ENCODE measurements around the gene NHERF1. TPM values are rescaled to one million over a fixed set of nuclear protein-coding genes. Genes with fewer than 3 reads are reported as not detected.
A peak's percentile ranks its signal among the peaks of the same experiment; 100 is the strongest.

NHERF1 gene
- total RNA-seq, 1 donor from 2014 or later = 108 TPM

- peaks cover 42% of the 10 kb centered on the region for H3K36me3 Mint-ChIP-seq (ENCODE audit: low read depth)
- TF ChIP-seq CTCF (IDR thresholded peaks at IDR 0.05) = no peak
- no peak overlapping the region for H3K4me3 Mint-ChIP-seq (ENCODE audit: unreplicated experiment)
- H3K27me3 Mint-ChIP-seq (ENCODE audit: low read depth) = no peaks in the 10 kb centered on the region
- no peak for DNase-seq (ENCODE audit: low spot score)
- no peaks in the 10 kb centered on the region for H3K4me1 Mint-ChIP-seq (ENCODE audit: low read depth)
- no peak overlapping the region for H3K27ac Mint-ChIP-seq (ENCODE audit: unreplicated experiment)
- no peaks in the 10 kb centered on the region for H3K9me3 Mint-ChIP-seq (ENCODE audit: low read depth)
Observed at GRCh38 chr17:74796211-74796610, 47.8 kb downstream of the NHERF1 start.

GRCh38 chr17:74796866-74797265 is 48.4 kb downstream of the NHERF1 start:
- no peaks in the 10 kb centered on the region for H3K27me3 Mint-ChIP-seq (ENCODE audit: low read depth)
- no peaks in the 10 kb centered on the region for H3K9me3 Mint-ChIP-seq (ENCODE audit: low read depth)
- no peak overlapping the region for H3K27ac Mint-ChIP-seq (ENCODE audit: unreplicated experiment)
- DNase-seq (ENCODE audit: low spot score) = no peak
- no peak overlapping the region for H3K4me3 Mint-ChIP-seq (ENCODE audit: unreplicated experiment)
- H3K4me1 Mint-ChIP-seq (ENCODE audit: low read depth) = no peaks in the 10 kb centered on the region
- H3K36me3 Mint-ChIP-seq (ENCODE audit: low read depth) = peaks cover 39% of the 10 kb centered on the region
- TF ChIP-seq CTCF (IDR thresholded peaks at IDR 0.05) = no peak

GRCh38 chr17:74797824-74798223 is 49.4 kb downstream of the NHERF1 start:
- Mint-ChIP-seq H3K27me3 (ENCODE audit: low read depth) (no peaks in the 10 kb centered on the region), H3K36me3 (ENCODE audit: low read depth) (peaks cover 39% of the 10 kb centered on the region)

GRCh38 chr17:74798239-74798707 is 49.8 kb downstream of the NHERF1 start:
- peak overlapping the region; percentile 22 for H3K27ac Mint-ChIP-seq (ENCODE audit: unreplicated experiment)
- H3K9me3 Mint-ChIP-seq (ENCODE audit: low read depth) = no peaks in the 10 kb centered on the region
- peaks cover 39% of the 10 kb centered on the region for H3K36me3 Mint-ChIP-seq (ENCODE audit: low read depth)
- H3K4me1 Mint-ChIP-seq (ENCODE audit: low read depth) = no peaks in the 10 kb centered on the region
- DNase-seq (ENCODE audit: low spot score) = no peak
- no peaks in the 10 kb centered on the region for H3K27me3 Mint-ChIP-seq (ENCODE audit: low read depth)
- no peak overlapping the region for H3K4me3 Mint-ChIP-seq (ENCODE audit: unreplicated experiment)
- no peak for TF ChIP-seq CTCF (IDR thresholded peaks at IDR 0.05)

More at GRCh38 chr17:74797824-74798223, 49.4 kb downstream of the NHERF1 start:
- no peak for DNase-seq (ENCODE audit: low spot score)
- H3K9me3 Mint-ChIP-seq (ENCODE audit: low read depth) = no peaks in the 10 kb centered on the region
- H3K4me1 Mint-ChIP-seq (ENCODE audit: low read depth) = no peaks in the 10 kb centered on the region
- H3K27ac Mint-ChIP-seq (ENCODE audit: unreplicated experiment) = no peak overlapping the region
- no peak overlapping the region for H3K4me3 Mint-ChIP-seq (ENCODE audit: unreplicated experiment)
- TF ChIP-seq CTCF (IDR thresholded peaks at IDR 0.05) = no peak

- Mint-ChIP-seq H3K27ac (ENCODE audit: unreplicated experiment) (no peak overlapping the region), H3K36me3 (ENCODE audit: low read depth) (peaks cover 39% of the 10 kb centered on the region), H3K4me3 (ENCODE audit: unreplicated experiment) (no peak overlapping the region), H3K4me1 (ENCODE audit: low read depth) (no peaks in the 10 kb centered on the region), H3K27me3 (ENCODE audit: low read depth) (no peaks in the 10 kb centered on the region), H3K9me3 (ENCODE audit: low read depth) (no peaks in the 10 kb centered on the region)
- no peak for TF ChIP-seq CTCF (IDR thresholded peaks at IDR 0.05)
- DNase-seq (ENCODE audit: low spot score) = no peak
Observed at GRCh38 chr17:74799097-74799496, 50.7 kb downstream of the NHERF1 start.

All from chondrocyte (in vitro differentiated cells).